Renal cortical epithelial cell (primary cell): ENCODE data around the gene SEC24B. TPM values are rescaled to one million over a fixed set of nuclear protein-coding genes. Genes with fewer than 3 reads are reported as not detected.
"Not testable (repeated sequence)": the region's sequence is repeated elsewhere in the genome, so short reads cannot be mapped to it uniquely, and the experiment has no call there.

Experiments
- DNase-seq: peaks from one replicate; pipeline ENCODE4 v3.0.0-alpha.2; 2011; ENCODE audit warnings: low read depth
- total RNA-seq: library from RNA; depleted of rRNA; stranded (reverse); fragments of >200 nt; gene quantifications from 2 replicates; pipeline ENCODE4 v1.2.3, GENCODE V29; 2014

The SEC24B gene
- total RNA-seq, 1 donor from 2014 or later, result 34.6 TPM

DNA sequence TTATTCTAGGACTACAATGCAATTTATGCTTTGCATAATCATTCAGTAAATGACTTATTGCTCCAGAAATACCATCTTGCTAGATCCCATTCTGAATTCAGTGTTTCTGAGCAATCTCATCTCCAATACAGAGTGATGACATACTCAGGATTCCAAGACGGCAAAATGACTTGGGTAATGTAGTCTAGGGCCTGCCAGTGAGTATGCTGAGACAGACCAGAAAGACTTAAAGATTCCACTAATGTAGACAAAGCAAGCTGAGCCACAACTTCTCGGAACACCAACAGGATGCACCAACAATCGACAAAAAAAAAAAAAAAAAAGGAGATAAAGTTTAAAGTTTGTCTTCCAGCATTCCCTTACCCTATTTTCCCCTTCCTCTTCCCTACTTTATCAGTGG is 919 bp upstream of the SEC24B start:
- peak; percentile 63 for DNase-seq

DNA sequence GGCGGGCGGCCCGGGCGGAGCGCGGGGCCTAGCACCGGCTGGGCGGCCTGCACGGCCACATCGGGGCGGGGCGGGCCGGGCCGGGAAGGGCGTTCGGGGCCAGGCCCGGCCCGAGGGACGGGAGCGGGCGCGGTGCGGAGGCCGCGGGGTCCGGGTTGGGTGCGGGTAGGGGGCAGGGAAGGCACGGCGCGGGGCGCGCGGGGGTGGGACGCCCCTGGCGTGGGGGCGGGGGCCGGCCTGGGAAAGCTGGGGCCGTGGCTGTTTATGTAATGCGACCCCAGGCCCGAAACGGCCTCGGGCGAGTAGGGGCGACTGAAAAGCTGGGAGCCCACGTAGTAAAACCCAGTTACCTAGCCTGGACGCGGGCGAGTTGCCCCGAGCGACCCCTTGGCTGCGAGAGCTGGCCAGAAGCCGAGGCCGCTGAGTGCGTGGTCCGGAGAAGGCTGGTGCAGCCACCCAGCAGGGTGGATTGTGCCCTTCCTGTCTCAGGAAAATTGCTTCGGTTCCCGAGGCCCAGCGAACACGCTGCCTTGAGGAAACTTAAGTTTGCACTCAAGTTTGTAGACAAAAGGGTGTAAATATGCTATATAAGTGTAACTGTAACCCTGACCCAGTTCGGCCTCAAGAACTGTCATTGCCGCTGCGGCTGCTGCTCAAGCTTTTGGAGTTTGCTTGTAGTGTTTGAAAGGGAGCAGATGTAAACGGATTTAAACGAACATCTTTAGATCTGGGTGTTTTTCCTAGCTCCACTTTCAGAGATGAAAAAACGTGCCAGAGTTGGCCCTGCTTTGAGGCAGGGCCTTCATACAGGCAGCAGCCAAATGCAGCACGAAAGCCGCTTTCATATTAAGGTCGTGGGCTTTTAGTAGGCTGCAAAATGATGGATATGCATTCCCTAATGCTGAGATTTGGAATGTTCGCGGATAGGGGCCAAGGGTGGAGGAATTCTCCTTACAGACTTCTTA is 674 bp downstream of the SEC24B start:
- no peak for DNase-seq

DNA sequence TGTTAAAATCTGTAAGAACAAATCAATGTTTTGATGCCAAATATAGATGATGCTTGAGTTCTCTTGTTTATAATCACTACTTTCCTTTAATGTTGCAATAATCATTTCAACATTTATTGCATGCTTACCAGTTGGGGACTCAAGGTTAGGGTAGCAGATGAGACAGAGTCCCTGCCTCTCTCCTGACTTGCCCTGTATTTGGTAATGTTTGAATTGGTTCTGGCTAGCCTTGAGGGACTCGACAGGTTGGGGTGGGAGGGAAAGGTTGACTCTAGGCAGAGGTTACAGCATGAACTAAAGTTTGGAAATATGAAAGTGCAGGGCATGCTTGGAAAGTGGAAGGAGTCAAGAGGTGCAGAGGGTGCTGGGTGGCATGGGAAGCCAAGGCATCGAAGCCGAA is 2.0 kb downstream of the SEC24B start:
- no peak for DNase-seq

DNA sequence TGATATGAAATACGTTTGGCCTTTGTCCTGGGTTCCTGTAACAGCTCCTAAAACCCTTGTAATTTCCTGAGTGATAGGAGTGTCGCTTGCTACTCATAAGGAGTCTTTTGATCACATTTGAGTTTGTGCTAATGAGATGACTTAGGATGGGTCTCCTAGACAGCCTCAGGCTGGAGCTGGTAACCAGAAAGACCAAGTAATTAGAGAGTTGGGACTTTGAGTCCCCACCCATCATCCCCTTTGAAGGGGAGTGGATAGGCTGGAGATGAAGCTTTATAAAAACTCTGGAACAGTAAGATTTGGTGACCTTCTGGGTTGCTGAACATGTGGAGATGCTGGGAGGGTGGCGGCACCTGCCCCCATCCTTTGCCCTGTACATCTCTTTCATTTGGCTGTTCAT is 2.9 kb downstream of the SEC24B start:
- no peak for DNase-seq

DNA sequence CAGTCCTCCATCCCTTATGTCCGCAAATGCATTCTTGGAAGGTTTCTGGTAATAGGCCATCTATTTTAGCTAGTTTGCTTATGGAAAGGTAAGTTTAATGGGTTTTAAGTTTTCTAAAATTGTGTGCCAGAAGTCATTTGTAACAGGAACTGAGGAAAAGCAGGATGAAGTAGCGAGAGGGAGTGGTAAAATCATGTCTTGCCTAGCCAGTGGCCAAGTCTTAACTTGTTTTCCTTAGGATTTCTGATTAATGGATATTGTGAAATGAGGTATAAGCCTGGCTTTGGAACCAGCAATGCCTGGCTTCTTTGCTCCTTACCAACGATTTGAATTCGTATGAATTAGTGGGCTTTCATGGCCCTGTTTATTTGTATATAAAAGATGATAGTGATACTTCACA is 7.3 kb downstream of the SEC24B start:
- DNase-seq, result peak; percentile 63

DNA sequence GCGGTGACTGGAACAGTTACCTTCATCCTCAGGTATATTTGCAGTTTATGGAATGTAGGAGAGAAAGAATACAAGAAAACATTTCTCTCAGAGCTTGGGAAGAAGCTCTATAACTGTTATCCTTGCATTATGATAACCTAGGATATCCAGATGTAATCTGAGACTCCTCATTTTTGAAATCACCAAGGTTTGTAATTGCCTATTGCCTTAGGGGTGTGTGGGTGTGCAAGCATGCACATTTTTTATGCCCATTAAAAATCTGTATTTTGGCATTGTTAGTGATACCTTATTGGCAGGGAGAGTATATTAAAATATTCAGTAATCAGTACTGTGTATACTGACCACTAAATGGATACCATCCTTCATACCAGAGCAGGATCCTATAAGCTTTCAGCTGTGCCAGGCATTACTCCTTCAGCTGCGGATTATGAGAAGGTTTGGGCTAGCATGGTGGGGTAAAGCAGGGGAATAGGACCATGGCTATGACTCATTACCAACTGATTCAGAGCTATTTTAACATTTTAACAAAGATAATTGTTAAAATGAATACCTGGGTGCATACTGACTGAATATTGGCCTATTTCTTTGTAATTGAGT is 8.3 kb downstream of the SEC24B start:
- no peak for DNase-seq

DNA sequence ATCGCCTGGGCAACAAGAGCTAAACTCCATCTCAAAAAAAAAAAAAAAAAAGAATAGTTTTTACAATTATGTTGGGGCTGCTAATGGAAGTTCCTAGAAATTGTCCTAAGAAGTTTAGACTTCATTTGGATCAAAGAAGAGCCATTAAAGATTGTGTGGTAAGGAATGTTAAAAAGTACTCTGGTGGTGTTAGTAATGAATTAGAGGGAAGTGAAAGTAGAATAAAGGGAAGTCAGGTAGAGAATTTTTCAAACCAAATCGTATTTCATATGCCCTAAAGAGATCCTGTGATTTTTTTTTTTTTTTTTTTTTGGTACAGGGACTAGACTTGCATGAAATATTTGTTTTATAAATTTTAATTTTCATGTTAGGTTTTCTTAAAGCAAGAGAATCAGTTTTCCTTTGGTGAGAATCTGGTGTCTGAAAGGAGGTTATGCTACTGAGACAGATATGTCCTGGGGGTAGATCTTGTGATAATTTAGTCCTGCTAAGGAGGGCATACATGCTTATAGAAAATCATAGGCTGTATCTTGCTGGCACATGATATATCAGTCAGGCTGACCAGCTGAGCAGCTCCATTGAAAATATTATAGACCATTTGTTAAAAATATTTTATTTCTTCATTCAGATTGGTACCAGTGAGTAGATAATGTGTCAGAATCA is 10.7 kb downstream of the SEC24B start:
- DNase-seq, result no peak

DNA sequence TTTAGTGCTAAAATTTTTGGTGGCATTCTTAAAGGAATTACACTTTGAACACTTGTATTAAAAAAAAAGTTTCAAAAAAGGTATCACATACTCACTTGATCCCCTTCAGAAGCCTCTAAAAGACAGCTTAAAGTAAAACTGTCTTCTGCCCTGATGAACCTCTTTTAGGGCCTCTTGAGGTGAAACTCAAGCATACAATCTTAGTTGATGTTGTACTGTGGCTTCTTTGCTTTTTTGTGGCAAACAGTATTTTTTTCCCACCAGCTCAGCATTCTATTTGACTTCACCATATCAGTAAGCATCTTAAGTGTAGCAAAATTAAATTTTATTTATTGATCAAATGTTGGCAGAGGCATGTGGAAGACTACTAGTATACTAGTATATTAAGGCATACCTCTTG is 13.7 kb downstream of the SEC24B start:
- DNase-seq, result no peak

DNA sequence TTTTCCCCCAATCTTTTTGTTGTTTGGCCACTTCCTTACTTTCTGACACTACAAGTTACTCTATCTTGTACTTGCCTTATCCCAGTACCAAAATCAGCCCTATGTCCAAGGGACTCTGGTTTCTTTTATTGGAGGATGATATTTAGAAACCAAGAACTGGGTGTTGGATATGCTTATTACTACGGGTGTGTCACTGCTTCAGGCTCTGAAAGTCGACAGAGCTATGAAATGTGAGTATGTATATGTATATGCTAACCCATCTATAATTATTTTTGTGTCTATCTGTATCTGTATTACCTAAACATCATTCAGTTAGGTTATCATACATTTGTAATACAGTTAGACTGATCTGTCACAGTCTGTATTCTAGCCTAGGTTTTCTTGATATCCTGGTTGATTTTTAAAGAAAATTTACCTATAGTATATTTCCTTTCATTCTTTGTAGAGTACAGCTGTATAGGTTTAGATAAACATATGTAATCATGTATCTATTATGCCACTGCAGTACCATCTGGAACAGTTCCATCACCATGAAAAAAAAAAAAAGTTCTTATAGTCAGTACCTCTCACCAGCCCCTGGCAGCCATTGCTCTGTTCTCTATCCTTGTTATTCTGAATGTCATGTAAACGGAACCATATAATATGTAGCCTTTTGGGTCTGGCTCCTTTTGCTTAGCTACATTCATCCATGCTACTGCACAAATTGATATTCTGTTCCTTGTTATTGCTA is 18.1 kb downstream of the SEC24B start:
- DNase-seq, result no peak

DNA sequence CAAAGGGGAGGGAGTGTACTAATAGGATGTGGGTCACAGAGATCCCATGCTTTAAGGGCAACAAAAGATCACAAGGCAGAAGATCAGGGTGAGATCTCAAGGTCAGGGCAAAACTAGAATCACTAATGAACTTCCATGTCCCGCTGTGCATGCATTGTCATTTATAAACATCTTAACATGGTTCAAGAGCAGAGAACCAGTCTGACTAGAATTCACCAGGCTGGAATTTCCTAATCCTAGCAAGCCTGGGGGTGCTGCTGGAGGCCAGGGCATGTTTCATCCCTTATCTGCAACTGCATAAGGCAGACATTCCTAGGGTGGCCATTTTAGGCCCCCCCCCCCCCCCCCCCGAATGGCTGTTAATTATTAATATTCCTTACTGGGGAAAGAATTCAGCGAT is 19.5 kb downstream of the SEC24B start:
- DNase-seq, result not testable (repeated sequence)

DNA sequence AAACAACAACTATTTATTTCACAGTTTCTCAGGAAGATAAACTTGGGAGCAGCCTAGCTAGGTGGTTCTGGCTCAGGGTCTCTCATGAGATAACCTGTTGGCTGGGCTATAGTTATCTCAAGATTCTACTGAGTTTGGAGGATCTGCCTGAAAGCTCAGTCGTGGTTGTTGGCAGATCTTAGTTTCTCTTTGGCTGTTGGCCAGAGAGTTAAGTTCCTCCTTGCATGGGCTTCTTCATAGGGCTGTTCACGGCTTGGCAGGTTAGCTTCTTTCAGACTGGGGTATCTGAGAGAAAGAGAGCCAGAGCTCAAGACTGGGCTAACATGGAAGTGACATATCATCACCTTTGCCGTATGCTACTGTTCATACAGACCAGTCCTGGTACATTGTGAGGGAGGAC is 28.7 kb downstream of the SEC24B start:
- no peak for DNase-seq

DNA sequence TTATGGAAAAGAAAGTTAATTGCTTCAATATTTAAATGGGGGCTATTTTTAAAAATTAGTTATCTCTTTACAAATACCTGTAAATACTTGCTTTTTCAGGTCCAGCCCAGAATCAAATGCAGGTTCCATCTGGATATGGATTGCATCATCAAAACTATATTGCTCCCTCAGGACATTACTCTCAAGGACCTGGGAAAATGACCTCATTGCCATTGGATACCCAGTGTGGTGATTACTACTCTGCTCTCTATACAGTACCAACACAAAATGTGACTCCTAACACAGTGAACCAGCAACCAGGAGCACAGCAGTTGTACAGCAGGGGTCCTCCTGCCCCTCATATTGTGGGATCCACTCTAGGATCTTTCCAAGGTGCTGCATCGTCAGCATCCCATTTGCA is 29.2 kb downstream of the SEC24B start:
- peak; percentile 13 for DNase-seq

DNA sequence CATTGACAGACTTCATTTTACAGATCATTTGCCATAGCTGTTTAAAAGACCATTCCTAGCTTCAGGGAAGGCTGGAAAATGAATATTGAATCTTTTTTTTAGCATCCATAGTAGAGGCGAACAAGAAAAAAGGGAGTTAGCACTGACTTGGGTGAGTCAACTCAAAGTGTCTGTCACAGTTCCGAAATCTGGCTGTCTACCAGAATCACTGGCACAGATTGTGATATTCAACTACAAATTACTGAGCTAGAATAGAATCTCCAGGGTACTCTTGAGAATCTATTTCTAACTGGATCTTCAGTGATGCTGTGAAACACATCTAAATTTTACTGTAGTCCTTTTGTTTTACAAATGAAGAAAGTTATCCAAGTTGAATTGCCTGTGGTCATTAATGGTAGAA is 31.5 kb downstream of the SEC24B start:
- no peak for DNase-seq

DNA sequence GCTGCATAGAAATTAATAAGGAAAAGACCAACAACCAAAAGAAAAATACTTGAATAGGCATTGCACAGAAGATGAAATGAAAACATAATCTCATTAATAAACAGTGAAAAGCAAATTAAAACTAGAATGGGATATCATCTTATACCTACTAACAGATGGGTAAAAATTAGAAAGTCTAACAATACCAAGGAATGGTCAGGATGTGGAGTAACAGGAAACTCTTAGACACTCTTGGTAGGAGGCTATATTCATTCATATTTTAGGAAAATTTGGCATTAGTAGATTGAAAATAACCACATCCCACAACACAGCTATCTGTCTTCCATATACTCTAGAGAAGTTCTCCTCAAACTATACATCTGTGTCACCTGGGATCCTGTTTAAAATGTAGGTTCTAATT is 36.3 kb downstream of the SEC24B start:
- no peak for DNase-seq

DNA sequence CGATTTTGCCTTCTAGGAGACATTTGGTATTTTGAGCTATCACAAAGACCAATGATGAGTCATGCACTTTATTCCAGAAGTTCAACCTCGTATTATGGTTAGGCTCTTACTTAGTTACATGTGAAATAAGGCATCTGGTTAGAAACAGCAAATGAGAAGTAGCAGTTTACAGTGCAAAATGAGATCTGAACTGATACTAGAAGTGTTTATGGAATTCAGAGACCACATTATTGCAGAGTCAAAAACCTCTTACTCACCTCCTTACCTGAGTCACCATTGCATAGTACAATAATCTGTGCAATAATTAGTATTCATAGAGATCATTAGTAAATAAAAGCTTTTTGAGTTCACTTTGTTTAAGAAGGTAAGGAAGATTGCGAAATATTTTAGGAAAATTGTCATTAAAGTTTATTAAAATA is 38.7 kb downstream of the SEC24B start:
- peak; percentile 82 for DNase-seq

DNA sequence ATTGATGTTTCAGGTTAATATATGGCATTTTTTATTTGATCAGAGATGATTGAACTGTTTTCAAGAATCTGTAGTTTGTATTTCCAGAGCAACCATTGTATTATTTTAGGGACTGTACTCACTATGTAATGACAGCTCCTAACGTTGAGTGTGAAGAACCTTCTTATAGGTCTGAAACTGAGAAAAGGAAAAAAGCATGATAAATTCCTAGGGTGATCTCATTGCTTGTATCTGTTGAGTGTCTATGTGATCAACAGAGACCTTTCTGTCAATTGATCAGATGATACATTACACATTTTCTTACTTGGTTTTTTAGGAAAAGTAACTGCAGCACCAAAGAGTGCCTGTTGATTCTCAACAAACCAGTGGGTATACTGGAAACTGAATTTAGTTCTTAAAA is 40.2 kb downstream of the SEC24B start:
- DNase-seq, result no peak

DNA sequence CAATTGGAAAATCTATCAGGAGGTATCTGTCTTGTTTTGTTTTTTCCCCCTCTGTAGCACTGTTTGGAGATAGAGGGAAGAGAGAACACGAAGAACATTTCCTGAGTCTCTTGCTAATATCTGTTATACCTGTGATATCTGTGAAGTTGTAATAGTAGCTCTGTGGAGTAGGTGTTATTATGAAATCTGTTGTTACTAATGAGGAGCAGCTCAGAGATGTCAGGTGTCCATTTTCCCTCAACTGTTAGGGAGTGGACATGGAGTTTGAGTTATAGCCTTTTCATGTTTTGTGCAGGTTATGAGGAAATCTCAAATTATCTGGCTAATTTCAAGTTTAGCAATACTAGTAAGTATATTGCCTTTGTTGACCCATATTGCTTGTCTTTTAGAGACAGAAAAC is 52.4 kb downstream of the SEC24B start:
- no peak for DNase-seq

DNA sequence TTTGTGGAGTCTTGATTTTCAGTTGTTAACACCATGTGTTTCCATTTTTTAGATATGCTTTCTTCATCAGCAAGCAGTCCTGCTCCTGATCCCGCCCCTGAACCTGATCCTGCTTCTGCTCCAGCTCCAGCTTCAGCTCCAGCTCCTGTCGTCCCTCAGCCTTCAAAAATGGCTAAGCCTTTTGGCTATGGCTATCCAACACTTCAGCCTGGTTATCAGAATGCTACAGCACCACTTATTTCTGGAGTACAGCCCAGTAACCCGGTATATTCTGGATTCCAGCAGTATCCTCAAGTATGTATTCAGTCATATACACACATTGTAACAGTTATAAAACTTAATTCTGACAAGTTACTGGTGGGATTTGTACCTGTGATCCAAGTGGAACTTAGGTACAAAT is 60.9 kb downstream of the SEC24B start:
- DNase-seq, result no peak

DNA sequence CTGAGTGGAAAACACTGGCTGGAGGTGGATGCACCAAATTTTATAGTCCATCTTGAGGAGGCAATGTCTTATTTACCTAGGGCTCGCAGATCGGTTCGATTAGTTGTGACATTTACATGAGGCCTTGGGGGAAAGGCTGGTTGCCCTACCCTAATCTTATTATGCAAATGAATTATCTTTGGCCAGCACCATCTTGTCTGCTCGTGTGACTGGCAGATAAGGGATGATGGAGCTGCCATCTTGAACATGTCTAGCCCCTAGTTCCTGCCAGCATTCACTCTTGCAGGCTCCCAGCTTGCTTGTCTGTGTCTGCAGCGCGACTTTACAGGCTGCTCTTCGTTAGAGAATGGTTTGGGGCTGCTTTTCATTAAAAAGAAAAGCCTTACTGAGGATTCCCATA is 61.9 kb downstream of the SEC24B start:
- no peak for DNase-seq

DNA sequence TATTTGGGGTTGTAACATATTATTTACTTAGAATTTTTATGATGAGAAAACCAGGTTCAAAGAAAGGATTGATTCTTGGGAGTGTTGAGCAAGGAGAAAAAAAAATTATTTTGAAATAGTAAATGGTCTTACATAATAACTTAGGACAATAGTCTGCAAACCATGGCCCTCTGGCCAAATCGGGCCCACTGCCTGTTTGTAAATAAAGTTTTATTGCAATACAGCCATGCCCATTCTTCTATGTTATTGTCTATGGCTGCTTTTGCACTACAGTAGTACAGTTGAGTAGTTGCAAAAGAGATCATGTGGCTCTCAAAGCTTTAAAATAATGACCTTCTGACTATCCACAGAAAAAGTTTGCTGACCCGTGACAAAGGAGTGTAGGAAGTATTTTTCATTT is 63.3 kb downstream of the SEC24B start:
- no peak for DNase-seq

DNA sequence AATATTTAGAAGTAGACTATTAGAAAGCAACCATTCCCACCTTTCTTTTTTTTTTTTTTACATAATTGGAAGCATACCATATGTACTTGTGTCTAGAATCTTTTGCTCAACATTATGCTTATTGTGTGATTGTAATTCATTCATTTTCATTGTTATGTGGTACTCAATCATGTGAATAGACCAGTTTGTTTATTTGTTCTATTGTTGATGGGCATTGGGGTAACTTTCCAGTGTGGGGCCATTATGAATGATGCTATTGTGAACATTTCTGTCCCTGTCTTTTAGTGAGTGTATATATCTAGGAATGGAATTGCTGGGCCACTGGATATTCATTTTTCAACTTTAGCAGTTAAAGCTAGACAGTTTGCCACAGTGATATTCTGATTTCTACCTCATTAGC is 63.9 kb downstream of the SEC24B start:
- DNase-seq, result no peak

DNA sequence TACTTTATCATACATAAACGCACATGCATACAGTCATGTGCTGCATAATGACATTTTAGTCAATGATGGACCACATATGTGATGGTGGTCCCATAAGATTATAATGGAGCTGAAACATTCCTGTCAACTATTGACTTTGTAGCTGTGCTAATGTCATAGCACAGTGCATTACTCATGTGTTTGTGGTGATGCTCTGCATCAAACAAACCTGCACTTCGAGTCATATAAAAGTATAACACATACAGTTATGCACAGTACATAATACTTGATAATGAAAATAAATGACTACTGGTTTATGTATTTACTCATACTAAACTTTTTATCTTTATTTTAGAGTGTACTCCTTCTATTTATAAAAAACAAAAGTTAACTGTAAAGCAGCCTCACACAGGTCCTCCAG is 65.9 kb downstream of the SEC24B start:
- no peak for DNase-seq
